ENCODE measurements around the gene SERP2.

Gene SERP2

DNA sequence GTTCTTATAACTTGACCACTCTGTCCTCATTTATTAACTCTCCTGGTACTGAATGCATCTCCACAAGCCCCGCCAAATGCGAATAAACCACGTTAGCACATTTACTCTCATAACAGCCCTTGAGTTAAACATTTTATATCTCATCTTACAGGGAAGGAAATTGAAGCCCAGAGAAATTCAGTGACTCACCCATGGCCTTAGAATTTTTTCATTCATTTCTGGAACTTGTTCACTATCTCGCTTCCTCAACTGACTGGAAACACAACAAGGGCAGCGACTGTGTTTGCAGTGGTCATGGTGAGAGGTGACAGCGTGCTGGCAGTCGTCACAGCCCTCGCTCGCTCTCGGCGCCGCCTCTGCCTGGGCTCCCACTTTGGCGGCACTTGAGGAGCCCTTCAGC lies 39.5 kb downstream of the SERP2 start:
- no peak for DNase-seq (ENCODE audit: low spot score)

- DNase-seq (ENCODE audit: low spot score): no peak
These were observed 41.1 kb downstream of the SERP2 start for GRCh38 chr13:44414716-44415115.

DNA sequence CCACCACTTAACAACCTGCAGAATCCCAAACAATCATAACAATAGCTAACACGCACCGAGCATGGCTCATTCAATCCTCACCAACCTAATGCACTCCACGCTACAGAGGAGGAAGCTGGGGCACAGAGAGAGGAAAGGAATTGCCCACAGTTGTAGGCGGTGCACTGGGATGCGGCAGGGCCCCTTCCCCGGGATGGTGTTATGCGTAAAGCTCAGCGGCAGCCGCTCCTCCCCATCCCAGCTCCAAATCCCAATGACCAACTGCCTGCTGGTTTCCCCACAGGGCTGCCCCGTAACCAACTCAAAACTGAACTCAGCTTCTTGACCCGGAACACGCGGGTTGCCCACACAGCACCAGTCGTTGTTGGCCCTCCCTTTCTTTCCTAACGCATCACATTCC lies 42.2 kb downstream of the SERP2 start:
- no peak for DNase-seq (ENCODE audit: low spot score)

DNA sequence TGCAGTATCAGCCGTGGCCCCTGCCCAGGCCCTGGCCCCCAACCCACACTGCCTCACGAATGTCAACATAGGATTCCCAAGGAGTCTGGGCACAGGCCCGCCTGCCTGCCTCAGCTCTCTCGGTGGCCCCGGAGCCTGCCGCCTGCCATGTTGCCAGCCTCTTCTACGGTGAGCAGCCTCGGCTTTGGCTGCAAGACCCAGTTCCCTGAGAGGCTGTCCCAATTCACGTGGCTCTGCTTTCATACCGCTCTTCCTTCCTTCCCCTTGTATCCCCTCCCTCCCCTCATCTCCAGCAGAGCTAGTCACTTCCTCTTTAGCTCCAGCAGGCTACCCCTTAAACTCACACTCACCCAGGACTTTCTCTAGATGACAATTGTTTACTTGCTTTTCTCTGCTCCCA lies 42.7 kb downstream of the SERP2 start:
- no peak for DNase-seq (ENCODE audit: low spot score)

- no peak for DNase-seq (ENCODE audit: low spot score)
These were observed 43.1 kb downstream of the SERP2 start for GRCh38 chr13:44416744-44417143.

- no peak for DNase-seq (ENCODE audit: low spot score)
These were observed 43.8 kb downstream of the SERP2 start for GRCh38 chr13:44417446-44417845.

- no peak for DNase-seq (ENCODE audit: low spot score)
These were observed 44.3 kb downstream of the SERP2 start for GRCh38 chr13:44417876-44418275.

- DNase-seq (ENCODE audit: low spot score): no peak
These were observed 47.0 kb downstream of the SERP2 start for GRCh38 chr13:44420376-44421220.

GRCh38 chr13:44421853-44422525 lies 48.4 kb downstream of the SERP2 start:
- DNase-seq (ENCODE audit: low spot score): no peak

DNA sequence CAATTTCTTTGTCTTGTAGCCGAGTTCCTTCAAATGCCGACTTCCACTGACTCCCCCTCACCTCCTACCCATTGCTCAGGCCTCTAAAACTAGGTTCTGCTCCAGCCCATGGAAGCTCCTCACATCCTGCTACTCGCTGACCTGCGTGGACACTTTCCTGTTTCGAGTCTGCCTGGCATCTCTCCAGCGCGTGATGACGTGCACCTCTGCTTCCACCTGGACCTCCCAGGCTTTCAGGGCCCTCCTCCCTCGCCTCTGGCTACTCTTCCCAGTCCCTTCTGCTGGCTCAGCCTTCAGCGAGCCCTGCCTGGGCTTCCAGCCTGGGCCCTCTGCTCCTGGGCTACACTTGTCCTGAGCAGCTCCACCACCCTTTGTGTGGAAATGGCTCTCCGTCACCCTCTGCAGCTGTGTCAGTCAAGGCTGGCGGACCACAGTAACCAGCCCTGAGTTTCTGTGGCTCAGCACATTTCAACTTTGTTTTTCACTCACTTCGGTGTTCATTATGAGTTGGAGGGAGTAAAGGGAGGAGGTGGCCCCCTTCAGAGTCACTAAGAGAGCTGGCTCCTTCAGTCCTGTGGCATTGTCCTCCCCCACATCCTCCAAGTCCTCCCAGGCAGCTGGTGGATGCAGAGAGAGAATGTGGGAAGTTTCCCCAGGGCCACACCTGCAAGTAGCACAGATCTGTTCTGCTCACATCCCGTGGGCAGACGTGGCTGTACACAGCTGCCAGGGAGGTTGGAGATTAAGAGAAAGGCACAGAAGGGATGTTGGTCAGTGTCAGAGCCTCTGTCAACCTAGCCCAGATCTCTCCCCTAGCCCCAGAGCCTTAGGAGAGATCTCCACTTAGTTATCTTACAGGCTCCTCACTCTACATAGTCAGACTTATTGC lies 49.4 kb downstream of the SERP2 start:
- no peak for DNase-seq (ENCODE audit: low spot score)

GRCh38 chr13:44423824-44424223 lies 50.2 kb downstream of the SERP2 start:
- DNase-seq (ENCODE audit: low spot score): no peak

DNA sequence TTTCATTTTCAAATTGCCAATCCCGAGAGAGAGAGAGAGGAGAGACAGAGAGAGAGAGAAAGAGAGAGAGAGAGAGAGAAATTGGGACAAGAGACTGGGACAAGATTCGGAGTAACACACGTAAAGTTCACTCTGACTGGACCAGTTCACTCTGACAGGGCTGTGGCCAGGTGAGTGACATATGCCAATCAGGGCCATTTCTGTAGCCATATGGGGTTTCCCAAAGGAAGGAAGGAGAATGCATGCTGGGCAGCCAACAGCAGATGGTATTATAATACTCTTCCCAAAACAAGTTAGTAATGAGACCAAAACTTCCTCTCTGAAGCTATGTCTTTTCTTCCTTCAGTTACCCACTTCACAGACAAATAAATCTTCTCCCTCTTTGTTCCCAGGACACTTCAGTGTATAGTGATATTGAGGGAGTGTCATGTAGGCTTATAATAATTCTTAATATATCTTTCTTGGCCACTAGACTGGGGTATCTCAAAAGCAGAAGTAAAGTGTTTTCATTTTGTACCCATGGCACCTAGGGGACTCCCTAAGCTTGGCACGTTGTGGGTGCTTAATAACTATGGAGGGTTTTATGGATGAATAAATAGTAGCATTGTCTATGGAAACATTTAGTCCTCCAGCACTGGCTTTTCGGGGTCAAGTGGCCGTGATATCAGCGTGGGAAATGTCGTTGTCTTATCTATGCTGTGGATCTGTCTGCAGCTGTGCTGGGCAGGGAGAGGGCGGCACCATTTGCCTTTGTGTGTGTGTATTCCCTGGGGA lies 51.6 kb downstream of the SERP2 start:
- DNase-seq (ENCODE audit: low spot score): no peak

GRCh38 chr13:44425815-44426078 lies 52.1 kb downstream of the SERP2 start:
- DNase-seq (ENCODE audit: low spot score): no peak

DNA sequence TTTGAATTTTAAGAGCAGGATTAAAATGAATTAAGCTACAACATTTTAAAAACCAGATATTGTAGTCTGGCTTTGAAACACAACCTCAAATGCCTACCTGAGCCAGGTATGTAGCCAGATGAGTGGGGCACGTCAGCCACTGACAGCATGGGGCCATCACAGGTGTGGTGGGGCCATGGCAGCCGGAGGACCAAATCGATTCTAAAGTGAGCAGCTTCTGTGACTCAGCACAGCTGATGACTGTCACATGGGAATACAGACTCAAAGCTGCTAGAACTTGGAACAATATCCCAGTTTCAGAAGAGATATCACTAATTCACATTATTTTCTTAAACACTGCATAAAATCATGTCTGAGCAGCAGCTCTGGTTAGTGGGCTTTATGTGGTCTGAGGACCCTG lies 52.8 kb downstream of the SERP2 start:
- DNase-seq (ENCODE audit: low spot score): no peak

DNA sequence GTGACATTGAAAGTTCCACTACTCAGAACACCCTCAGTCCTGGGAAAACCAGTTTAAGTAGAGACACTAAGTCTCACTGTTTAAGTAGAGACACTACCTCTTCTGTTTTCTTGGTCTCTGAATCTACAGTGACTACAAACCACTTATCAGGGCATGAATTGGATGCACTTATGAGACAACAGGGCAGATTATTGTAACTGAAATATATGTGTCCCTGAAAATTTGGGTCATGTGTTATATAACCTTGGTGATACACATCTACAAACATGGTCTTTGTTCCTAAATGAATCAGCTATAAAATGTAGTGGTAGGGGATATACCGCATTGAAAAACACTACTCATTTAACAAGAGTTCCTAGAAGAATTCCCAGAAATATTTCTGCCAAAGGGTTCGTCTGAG lies 55.7 kb downstream of the SERP2 start:
- DNase-seq (ENCODE audit: low spot score): no peak

- no peak for DNase-seq (ENCODE audit: low spot score)
These were observed 57.5 kb downstream of the SERP2 start for GRCh38 chr13:44431150-44431549.

- DNase-seq (ENCODE audit: low spot score): no peak
These were observed 59.0 kb downstream of the SERP2 start for GRCh38 chr13:44432650-44433049.

DNA sequence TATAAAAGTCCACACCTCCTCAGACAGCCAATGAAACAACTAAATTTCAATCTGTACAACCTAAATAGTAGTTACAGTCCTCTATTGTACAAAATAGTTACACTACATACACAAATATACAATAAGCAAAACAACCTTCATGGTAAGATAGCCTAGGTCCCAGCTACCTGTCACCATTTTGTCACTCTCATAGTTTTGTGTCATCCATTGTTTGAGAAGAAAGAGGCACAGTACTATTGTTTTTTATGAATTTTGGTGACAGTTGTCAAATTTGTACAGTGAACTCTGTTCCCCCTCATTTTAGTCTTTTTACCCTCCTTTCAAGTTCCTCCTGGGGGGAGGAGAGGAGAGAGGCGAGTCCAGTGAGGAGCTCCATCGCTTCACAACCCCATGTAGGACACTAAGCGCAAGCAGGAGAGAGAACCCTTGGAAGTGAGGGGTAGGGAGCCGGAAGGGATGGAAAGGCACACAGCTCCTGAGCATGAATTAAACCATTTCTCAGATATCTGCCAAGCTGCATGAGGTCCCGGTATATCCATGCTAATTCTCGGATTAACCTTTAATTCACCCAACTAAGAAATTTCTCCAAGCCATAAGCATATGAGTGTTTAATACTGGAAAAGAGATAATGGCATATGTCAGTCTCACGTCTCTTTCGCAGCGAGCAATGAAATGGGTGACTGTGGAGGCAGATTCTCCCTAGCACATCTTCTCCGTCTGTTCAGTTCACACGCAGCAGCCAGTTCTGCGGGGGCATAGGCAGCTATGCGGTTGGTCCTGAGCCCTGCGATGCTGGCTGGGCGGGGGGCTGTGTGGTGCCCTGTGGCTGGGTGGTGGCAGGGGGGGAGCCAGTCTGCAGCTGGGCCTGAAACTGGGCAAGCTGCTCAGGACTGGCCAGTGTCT lies 60.5 kb downstream of the SERP2 start:
- DNase-seq (ENCODE audit: low spot score): no peak

DNA sequence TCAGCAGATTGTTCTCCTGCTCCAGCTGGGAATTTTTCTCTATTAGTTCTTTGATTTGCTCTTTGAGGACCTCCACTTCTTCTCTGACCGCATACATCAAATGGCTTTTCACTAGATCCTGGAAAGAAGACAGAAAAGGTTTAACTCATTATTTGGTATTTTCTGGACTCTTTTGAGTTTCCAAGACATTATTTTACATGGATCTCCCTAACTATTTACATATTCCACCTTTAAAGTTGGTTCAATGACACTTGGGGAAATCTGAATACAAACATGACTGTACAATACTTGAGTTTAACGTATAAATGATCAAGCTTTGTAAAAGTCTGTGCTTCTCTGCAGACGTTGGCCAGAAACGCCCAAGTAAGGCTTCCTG lies 61.1 kb downstream of the SERP2 start:
- no peak for DNase-seq (ENCODE audit: low spot score)

DNA sequence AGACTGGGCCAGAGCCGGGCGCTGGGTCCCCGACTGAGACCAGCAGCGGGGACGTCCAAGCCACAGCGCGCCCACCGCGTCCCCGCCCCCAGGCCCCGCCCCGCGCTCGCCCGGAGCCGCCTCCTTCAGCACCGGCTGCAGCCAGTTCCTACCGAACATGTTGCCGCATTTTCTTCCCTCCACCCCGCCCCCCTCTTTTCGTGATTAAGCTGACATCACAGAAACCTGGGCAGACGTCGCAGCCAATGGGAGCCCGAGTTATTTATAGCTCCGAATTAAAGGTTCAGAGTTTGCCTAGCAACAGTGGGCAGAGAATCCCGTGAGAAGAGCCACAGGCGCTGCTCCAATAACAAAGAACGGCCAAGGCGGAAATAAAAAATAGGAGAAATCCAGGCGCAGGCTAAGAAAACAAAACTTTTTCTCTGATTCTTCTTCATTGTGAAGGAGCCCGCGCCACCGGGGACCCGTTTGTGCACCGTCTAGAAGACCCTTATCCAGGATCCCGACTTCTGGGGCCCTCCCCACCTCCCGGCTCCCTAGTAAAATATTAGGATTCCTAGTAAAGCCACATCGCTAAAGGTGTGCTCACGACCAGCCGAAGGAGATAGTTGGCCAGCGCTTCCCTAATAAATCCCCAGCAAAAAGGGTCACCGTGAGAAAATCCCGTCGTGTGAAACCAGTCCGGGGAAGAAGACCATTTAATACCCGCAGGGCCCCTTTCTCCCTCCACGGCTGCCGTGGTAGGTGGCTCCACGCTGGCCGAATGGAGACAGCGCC lies 61.7 kb downstream of the SERP2 start:
- peak; percentile 95 for DNase-seq (ENCODE audit: low spot score)
